Retinal pigment epithelial cell (primary cell): ENCODE data around the gene AURKB.
"Not testable (repeated sequence)": the region's sequence is repeated elsewhere in the genome, so short reads cannot be mapped to it uniquely, and the experiment has no call there.

Experiments
- DNase-seq: peaks from one replicate; pipeline ENCODE4 v3.0.0-alpha.2; 2010; ENCODE audit warnings: low read depth
- H3K4me3 ChIP-seq: 2 replicates; pipeline ENCODE4 v1.5.1; 2011; ENCODE audit warnings: mild to moderate bottlenecking, low read length, control low read depth, moderate library complexity
- CTCF ChIP-seq: conservative IDR thresholded peaks from 2 replicates; pipeline ENCODE4 v1.5.1; 2011; ENCODE audit warnings: low read depth, low read length, control low read depth, inconsistent platforms

AURKB gene

DNA sequence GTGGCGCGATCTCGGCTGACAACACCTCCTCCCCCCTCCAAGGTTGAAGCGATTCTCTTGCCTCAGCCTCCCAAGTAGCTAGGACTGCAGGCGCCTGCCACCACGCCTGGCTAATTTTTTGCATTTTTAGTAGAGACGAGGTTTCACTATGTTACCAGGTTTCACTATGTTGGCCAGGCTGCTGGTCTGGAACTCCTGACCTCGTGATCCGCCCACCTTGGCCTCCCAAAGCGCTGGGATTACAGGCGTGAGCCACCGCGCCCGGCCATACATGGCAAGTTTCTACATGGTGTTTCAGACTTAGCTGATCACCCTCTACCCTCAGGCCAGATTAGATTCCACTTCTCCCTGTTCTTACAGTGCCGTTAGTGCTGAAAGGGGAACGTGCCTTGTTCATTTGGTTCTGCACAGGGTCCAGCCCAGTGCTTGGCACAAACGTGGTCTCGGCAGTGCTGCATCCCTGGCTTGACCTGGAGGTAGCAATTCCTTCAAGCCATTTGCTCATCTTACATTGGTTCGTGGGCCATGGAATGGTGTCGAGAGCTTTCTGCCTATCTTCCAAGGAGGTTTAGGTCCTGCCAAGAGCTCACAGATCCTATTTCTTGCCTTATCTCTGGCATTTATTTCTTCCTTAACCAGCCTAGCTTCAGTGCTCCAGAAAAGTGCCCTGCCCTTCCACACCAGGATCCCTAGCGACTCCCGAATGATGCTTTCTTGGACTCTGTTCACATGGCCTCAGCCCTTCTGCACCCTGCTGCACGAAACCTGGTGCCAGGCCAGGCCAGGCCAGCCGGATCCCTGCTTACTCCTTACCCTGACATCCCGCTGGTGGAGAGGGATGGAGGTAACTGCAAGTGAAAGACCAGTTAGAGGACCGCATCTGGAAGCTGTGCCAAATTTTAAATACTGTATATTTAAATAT lies 14.8 kb upstream of the AURKB start:
- no peak for TF ChIP-seq CTCF

GRCh38 chr17:8223356-8224126 lies 13.2 kb upstream of the AURKB start:
- no peak for DNase-seq
- peak overlapping the region; percentile 85 for H3K4me3 ChIP-seq
- TF ChIP-seq CTCF, result peak; percentile 40

More for the DNA sequence above, 14.8 kb upstream of the AURKB start:
- no peak overlapping the region for H3K4me3 ChIP-seq
- no peak for DNase-seq

DNA sequence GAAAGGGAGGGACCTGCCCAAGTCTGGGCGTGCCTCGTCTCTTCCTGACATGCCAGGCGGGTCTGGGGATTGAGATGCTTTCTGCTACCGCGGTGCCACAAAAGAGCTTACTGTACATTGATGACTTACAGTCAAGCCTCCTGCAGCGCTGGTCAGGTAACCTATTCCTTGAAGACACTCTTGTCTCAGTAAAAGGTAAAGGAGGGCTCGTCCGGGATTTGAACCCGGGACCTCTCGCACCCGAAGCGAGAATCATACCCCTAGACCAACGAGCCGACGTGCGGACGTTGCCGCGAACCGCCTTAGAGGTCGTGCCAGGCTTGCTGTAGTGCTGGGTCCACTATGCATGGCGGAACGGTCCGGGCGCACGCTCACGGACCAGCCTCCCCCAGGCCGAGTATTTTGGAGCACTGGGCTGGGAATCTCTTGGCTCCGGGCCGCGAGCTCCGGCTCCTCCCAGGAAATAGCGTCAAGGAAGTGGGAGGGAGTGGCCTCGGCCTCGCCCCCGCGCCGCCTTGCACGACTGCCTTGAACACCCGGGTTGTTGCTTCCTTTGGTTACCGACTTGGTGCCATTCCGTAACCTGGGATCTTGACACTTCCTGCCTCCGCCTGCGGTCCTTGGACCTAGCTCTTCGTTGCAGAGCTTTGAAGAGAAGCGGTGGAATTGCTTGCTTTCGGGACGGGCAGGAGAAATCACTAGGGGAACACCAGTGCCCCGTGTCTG lies 12.4 kb upstream of the AURKB start:
- TF ChIP-seq CTCF, result no peak

DNA sequence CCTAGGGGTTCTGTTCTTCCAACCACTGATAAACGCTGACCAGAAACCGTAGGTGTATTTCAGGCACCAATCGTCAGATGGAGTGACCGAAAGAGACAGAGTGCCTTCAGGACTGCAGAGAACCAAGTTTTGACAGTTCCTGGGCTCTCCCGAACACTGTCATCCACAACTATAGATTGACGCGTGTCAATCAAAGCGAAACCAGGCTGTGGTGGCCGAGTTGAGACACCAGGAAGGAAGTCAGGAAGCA lies 11.9 kb upstream of the AURKB start:
- H3K4me3 ChIP-seq, result peak overlapping the region; percentile 85
- no peak for DNase-seq
- TF ChIP-seq CTCF, result no peak

More for the DNA sequence above, 12.4 kb upstream of the AURKB start:
- peak overlapping the region; percentile 85 for H3K4me3 ChIP-seq
- no peak for DNase-seq

- no peak for DNase-seq
- TF ChIP-seq CTCF, result no peak
- peak overlapping the region; percentile 85 for H3K4me3 ChIP-seq
These were observed 11.4 kb upstream of the AURKB start for GRCh38 chr17:8221663-8222379.

GRCh38 chr17:8220783-8221662 lies 10.6 kb upstream of the AURKB start:
- no peak for DNase-seq
- no peak for TF ChIP-seq CTCF
- H3K4me3 ChIP-seq, result peak overlapping the region; percentile 85

DNA sequence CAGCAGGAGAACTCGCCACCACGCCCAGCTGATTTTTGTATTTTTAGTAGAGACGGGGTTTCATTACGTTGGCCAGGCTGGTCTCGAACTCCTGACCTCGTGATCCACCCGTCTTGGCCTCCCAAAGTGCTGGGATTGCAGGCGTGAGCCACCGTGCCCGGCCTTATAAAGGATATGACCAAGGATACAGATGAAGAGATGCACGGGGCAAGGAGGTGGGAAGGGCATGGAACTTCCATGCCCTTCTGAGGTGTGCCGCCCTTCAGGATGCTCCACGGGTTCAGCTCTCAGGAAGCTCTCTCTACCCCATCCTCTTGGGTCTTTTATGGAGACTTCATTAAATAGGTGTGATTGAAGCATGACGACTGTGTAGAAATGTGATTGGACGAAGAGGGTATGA lies 3.6 kb upstream of the AURKB start:
- H3K4me3 ChIP-seq, result not testable (repeated sequence)

More for the DNA sequence above, 3.6 kb upstream of the AURKB start:
- DNase-seq, result not testable (repeated sequence)
